Ovary (tissue), 9 donors: Measurements from ENCODE around the gene HIVEP3. TPM values are rescaled to one million over a fixed set of nuclear protein-coding genes. Genes with fewer than 3 reads are reported as not detected.

Experiments used
- DNase-seq, 5 donors: peaks; one replicate each; pipeline ENCODE4 v3.0.0-alpha.2; 2019 to 2020
- H3K27ac ChIP-seq, 2 donors: fragments of 200-600 bp; one replicate each; pipeline versions ENCODE4 v1.5.1 to v1.8.0; 2019 to 2022
- H3K27me3 ChIP-seq: fragments of 200-600 bp; one replicate; pipeline ENCODE4 v1.8.0; 2022
- H3K36me3 ChIP-seq: fragments of 200-600 bp; sonication (generic); one replicate; pipeline ENCODE4 v1.5.1; 2019
- H3K4me1 ChIP-seq: one replicate; pipeline ENCODE4 v1.8.1; 2013; ENCODE audit warnings: mild to moderate bottlenecking, moderate library complexity; ENCODE audit not compliant: insufficient read depth
- H3K4me3 ChIP-seq: fragments of 200-600 bp; sonication (generic); one replicate; pipeline ENCODE4 v1.5.1; 2017
- H3K9me3 ChIP-seq, 2 donors: fragments of 200-600 bp in 1 of 2; sonication (generic) in 1 of 2; one replicate each; pipeline versions ENCODE4 v1.5.1 to v1.8.1; 2013 to 2019; ENCODE audit warnings: mild to moderate bottlenecking in 1 of 2, moderate library complexity in 1 of 2
- EP300 ChIP-seq: sonication (generic); formaldehyde crosslinking; IDR thresholded peaks from one replicate; pipeline ENCODE4 v1.6.1; 2017; ENCODE audit warnings: antibody characterized with exemption
- POLR2A ChIP-seq: fragments of 450-650 bp; IDR thresholded peaks from one replicate; pipeline ENCODE4 v1.6.1; 2017; ENCODE audit warnings: antibody characterized with exemption, mild to moderate bottlenecking, moderate library complexity
- WGBS, 3 donors: extraction: QIAGEN DNeasy Blood & Tissue Kit in 1 of 3; methylation state at CpG; one replicate each; pipeline versions ENCODE4 v1.1.5 to v1.1.7; 2013 to 2017; 5-methylcytosine and 5-hydroxymethylcytosine counted together
- intact Hi-C, 4 donors: fragments of 100-400 bp; cut with DNase I; formaldehyde crosslinking; loops; one replicate each; pipeline versions ENCODE4 v1.11.0 to v1.15.1; 2022 to 2023
- polyA plus RNA-seq, 2 donors: library from polyadenylated mRNA; stranded (reverse); fragments of 200-250 nt in 1 of 2; fragments of 350-450 nt in 1 of 2; fragmentation: Illumina TruSeq in 1 of 2; extraction: RNeasy Lipid Tissue Mini Kit (QIAGEN cat#74804) in 1 of 2; gene quantifications; one replicate each; pipeline ENCODE4 v1.2.3, GENCODE V29; 2013 to 2014
- total RNA-seq, 7 donors: library from RNA; depleted of rRNA in 2 of 7; stranded (reverse); fragments of >200 nt in 2 of 7; fragmentation: NEBNext Ultra II Directional in 3 of 7; extraction: Animal tissue kit (Norgen Biotek cat#: 25700) in 3 of 7; gene quantifications; one replicate each; pipeline versions ENCODE4 v1.1.0 to v1.2.4, GENCODE V29; 2016 to 2023
- TF ChIP-seq, protein P1 (sequence below), 3 donors: fragments of 450-650 bp in 2 of 3; fragments of 200-600 bp in 1 of 3; IDR thresholded peaks; one replicate each; pipeline versions ENCODE4 v1.5.1 to v1.8.0; 2016 to 2022; ENCODE audit warnings: antibody characterized with exemption in 3 of 3, mild to moderate bottlenecking in 1 of 3
- donor health status: DM: no; HTN: no; CAD: no; lungs with moderate emphysema.
- donor health status: DM: no; HTN: no; CAD: no.
- donor health status: Bipolar disorder and iron deficiency.
- donor health status: DM: yes; HTN: yes; CAD: no.
- donor health status: DM: no; HTN: no; CAD: no.
- donor health status: DM: yes; HTN: yes; CAD: no.

Gene HIVEP3
- total and polyA plus RNA-seq, 9 donors, result 3.0 to 7.5 (median 5.2) TPM

DNA sequence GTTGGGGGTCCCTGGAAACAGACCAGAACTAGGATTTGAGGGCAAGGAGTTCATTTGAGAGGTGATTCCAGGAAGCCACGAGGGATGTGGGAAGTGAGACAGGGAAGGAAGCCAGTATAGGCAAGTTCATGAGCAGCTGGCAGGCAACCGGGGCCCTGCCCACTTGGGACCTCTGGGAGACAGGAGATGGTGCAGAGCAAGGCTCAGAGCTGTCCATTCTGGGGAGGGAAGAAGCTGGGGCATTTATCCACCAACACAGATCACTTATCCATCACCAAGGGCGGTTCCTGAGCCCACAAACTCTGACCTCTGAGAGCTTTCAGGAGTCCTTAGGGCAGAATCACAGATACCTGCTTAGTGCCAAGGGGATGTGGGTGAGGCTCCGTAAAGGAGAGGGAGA, 451.0 kb downstream of the HIVEP3 start:
- no peaks in the 10 kb centered on the region for H3K27me3 ChIP-seq
- H3K9me3 ChIP-seq, result no peaks in the 10 kb centered on the region
- no peaks in the 10 kb centered on the region for H3K4me1 ChIP-seq
- TF ChIP-seq, protein P1, sequence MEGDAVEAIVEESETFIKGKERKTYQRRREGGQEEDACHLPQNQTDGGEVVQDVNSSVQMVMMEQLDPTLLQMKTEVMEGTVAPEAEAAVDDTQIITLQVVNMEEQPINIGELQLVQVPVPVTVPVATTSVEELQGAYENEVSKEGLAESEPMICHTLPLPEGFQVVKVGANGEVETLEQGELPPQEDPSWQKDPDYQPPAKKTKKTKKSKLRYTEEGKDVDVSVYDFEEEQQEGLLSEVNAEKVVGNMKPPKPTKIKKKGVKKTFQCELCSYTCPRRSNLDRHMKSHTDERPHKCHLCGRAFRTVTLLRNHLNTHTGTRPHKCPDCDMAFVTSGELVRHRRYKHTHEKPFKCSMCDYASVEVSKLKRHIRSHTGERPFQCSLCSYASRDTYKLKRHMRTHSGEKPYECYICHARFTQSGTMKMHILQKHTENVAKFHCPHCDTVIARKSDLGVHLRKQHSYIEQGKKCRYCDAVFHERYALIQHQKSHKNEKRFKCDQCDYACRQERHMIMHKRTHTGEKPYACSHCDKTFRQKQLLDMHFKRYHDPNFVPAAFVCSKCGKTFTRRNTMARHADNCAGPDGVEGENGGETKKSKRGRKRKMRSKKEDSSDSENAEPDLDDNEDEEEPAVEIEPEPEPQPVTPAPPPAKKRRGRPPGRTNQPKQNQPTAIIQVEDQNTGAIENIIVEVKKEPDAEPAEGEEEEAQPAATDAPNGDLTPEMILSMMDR (IDR thresholded peaks at IDR 0.05), result no peak
- TF ChIP-seq POLR2A (no peak), EP300 (no peak)
- no peak overlapping the region for H3K4me3 ChIP-seq
- no peak overlapping the region for H3K27ac ChIP-seq
- no peak for DNase-seq
- WGBS, 3 donors, result 63 to 67% (median 64%) methylated on average over 4 of the region's 4 CpGs
- H3K36me3 ChIP-seq, result no peaks in the 10 kb centered on the region
- intact Hi-C loops, result no loop called here

DNA sequence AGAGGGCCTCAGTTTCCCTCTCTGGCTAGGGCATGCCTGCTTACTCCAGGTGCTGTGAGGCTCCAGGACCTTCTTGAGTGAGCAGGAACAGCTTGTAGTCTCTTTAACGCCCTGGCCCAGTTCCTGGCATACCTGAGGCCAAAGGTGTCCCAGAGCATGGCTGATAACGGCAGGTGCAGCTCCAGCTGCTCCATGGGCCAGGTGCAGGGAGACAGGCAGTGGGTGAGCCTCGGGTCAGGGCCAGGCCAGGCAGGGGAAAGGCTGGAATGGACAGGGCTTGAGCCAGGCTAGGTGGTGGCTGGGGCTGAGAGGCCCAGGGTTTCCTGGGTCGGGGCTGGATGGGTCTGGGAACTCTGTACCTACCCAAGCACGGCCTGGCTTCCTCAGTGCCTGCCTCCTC, 452.6 kb downstream of the HIVEP3 start:
- Histone ChIP-seq H3K4me3 (no peak overlapping the region), H3K36me3 (no peaks in the 10 kb centered on the region), H3K27me3 (no peaks in the 10 kb centered on the region), H3K27ac (no peak overlapping the region), H3K4me1 (no peaks in the 10 kb centered on the region), H3K9me3 (no peaks in the 10 kb centered on the region)
- TF ChIP-seq, protein P1 (IDR thresholded peaks at IDR 0.05), result no peak
- TF ChIP-seq EP300, result no peak
- TF ChIP-seq POLR2A, result no peak
- DNase-seq, result no peak
- 82 to 87% (median 83%) methylated on average over 5 of the region's 5 CpGs for WGBS, 3 donors
- intact Hi-C loops, result no loop called here

DNA sequence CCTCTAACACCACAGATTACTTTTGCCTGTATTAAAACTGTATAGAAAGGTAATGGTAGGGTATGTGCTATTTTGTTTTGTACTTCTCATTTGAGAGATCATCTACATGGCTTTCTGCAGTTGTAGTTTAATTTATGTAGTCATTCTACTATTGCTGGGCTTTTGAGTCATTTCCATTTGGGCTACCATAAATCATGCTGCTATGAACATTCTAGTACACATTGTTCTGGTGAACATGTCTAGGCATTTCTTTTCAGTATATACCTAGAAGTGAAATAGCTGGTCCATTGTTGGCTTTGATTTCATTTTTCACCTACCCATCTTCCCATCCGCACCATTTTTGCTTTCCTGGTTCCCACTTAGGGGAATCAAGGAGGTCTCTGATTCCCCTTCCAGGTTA, 453.0 kb downstream of the HIVEP3 start:
- DNase-seq, result no peak
- 95 to 100% (median 98%) methylated on average over 1 of the region's 1 CpG for WGBS, 3 donors
- Histone ChIP-seq H3K27me3 (no peaks in the 10 kb centered on the region), H3K27ac (no peak overlapping the region), H3K4me1 (no peaks in the 10 kb centered on the region), H3K4me3 (no peak overlapping the region), H3K9me3 (no peaks in the 10 kb centered on the region), H3K36me3 (no peaks in the 10 kb centered on the region)
- TF ChIP-seq, protein P1 (IDR thresholded peaks at IDR 0.05), result no peak
- TF ChIP-seq EP300 (no peak), POLR2A (no peak)
- intact Hi-C loops, result no loop called here

DNA sequence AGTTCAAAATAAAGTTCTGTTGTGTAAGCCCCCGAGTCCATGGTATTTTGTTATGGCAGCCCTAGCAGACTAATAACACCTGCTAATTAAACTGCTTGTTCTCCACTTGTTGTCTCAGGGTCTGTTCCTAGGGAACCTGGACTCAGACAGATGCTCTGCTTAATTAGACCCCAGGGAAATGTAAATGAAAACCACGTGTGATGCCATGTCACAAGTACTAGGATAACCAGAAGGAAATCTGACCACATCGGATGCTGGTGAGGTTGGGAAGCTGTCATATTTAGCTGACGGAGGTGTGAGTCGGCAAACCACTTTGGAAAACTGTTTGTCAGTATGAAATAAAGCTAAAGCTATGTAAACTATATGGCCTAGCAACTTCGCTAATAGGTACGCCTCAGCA, 453.8 kb downstream of the HIVEP3 start:
- Histone ChIP-seq H3K9me3 (no peaks in the 10 kb centered on the region), H3K27me3 (no peaks in the 10 kb centered on the region), H3K4me1 (no peaks in the 10 kb centered on the region), H3K36me3 (no peaks in the 10 kb centered on the region), H3K4me3 (no peak overlapping the region), H3K27ac (no peak overlapping the region)
- TF ChIP-seq, protein P1 (IDR thresholded peaks at IDR 0.05), result no peak
- no peak for TF ChIP-seq POLR2A
- TF ChIP-seq EP300, result no peak
- no peak for DNase-seq
- intact Hi-C loops, result no loop called here
- 80 to 84% (median 80%) methylated on average over 7 of the region's 7 CpGs for WGBS, 3 donors

DNA sequence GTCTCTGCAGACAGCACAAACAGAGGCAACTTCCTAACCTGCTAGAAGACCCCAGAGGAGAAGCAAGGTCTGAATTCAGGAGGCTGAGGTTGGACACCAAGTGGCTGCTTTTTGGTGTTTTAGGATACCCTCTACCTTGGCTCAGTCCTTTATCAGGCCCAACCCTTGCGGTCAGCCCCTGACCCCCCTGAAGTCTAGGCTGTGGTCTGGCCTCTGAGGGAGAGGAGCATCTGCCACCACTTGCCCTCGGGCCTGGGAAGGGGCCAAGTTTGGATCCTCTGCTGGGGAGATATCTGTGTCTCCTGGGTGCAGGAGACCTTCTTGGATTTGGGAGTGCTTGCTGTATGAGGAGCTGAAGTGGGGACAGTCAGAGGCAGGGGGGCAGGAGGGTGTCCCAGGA, 455.2 kb downstream of the HIVEP3 start:
- Histone ChIP-seq H3K27ac (no peak overlapping the region), H3K36me3 (no peaks in the 10 kb centered on the region), H3K27me3 (no peaks in the 10 kb centered on the region), H3K9me3 (no peaks in the 10 kb centered on the region), H3K4me3 (no peak overlapping the region), H3K4me1 (no peaks in the 10 kb centered on the region)
- intact Hi-C loops, result no loop called here
- DNase-seq, result no peak
- WGBS, 3 donors, result 77 to 89% (median 87%) methylated on average over 2 of the region's 2 CpGs
- TF ChIP-seq, protein P1 (IDR thresholded peaks at IDR 0.05), result no peak
- no peak for TF ChIP-seq POLR2A
- TF ChIP-seq EP300, result no peak
